ENCODE measurements around the gene ARSG.

- no peak for TF ChIP-seq CTCF (IDR thresholded peaks at IDR 0.05)
- TF ChIP-seq ESRRA (CRISPR knock-in tag; IDR thresholded peaks at IDR 0.05; ENCODE audit: borderline replicate concordance): no peak
- TF ChIP-seq USF1 (CRISPR knock-in tag; IDR thresholded peaks at IDR 0.05): no peak
- TF ChIP-seq FOXP1 (CRISPR knock-in tag; IDR thresholded peaks at IDR 0.05; ENCODE audit: borderline replicate concordance): no peak
- no peak for TF ChIP-seq ETV6 (CRISPR knock-in tag; IDR thresholded peaks at IDR 0.05)
- no peak for TF ChIP-seq ZBTB43 (CRISPR knock-in tag; IDR thresholded peaks at IDR 0.05)
- no peak for TF ChIP-seq ELF4 (CRISPR knock-in tag; IDR thresholded peaks at IDR 0.05; ENCODE audit: low read depth)
- no peak for TF ChIP-seq JUN (CRISPR knock-in tag; IDR thresholded peaks at IDR 0.05)
- no peak for TF ChIP-seq RELA (CRISPR knock-in tag; IDR thresholded peaks at IDR 0.05; ENCODE audit: borderline replicate concordance)
- TF ChIP-seq CBFB (CRISPR knock-in tag; IDR thresholded peaks at IDR 0.05; ENCODE audit: low read depth): no peak
- no peak for TF ChIP-seq ATF3 (CRISPR knock-in tag; conservative IDR thresholded peaks at IDR 0.05)
- TF ChIP-seq TP53 (CRISPR knock-in tag; IDR thresholded peaks at IDR 0.05): no peak
Observed at GRCh38 chr17:68424203-68424602, 132.9 kb downstream of the ARSG start.
